ENCODE results near the gene RPS15.

Gene RPS15

DNA sequence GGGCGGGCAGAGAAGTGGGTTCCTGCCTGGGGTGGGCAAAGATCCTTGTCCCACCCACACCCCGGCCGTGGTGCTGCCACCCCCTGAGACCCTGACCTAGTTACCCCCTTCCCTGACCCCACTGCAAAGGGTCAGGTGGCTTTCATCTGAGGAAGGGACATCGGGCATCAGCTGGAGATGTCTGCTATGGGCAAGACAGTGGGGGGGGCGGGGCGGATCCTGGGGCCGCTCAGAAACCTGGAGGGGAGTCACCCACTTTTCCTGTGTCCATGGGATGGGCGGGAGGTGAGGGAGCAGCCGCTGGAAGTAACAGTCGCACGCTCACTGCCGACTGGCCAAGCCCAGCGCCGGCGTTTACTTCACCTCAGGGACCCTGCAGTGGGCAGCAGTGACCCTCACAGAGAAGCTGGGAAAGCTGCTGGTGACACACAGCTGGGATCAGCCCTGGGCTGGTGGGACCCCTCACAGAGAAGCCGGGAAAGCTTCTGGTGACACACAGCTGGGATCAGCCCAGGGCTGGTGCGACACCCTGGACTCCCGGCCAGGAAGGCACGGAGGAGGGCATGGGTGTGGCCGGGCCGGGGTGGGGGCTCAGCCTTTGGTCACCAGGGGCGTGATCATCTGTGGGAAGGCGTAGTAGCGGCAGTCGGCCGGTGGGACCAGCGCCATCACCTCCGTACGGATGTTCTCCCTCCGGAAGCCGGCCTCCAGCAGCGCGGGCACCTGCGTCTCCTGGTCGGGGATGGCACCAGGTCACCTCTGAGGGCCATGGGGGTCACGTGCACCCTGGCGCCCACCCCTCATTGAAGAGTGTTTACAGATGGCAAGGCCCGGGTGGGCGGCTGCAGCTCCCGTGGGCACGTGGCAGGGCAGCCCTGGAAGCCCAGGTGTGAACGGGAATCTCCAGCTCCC lies 41.2 kb upstream of the RPS15 start:
- Histone ChIP-seq H3K4me3 (ENCODE audit: low read depth in 1 of 2, low read length in 1 of 2) (no peak overlapping the region), H3K9me3 (no peaks in the 10 kb centered on the region), H3K4me1 (ENCODE audit: control insufficient read depth in 1 of 2, insufficient read depth in 1 of 2, low read depth in 1 of 2, low read length in 1 of 2) (peaks cover 15 to 16% of the 10 kb centered on the region in 2 experiments), H3K27ac (no peak overlapping the region), H3K36me3 (peaks cover 37% of the 10 kb centered on the region), H3K27me3 (peaks cover 37% of the 10 kb centered on the region)
- TF ChIP-seq, protein P1, sequence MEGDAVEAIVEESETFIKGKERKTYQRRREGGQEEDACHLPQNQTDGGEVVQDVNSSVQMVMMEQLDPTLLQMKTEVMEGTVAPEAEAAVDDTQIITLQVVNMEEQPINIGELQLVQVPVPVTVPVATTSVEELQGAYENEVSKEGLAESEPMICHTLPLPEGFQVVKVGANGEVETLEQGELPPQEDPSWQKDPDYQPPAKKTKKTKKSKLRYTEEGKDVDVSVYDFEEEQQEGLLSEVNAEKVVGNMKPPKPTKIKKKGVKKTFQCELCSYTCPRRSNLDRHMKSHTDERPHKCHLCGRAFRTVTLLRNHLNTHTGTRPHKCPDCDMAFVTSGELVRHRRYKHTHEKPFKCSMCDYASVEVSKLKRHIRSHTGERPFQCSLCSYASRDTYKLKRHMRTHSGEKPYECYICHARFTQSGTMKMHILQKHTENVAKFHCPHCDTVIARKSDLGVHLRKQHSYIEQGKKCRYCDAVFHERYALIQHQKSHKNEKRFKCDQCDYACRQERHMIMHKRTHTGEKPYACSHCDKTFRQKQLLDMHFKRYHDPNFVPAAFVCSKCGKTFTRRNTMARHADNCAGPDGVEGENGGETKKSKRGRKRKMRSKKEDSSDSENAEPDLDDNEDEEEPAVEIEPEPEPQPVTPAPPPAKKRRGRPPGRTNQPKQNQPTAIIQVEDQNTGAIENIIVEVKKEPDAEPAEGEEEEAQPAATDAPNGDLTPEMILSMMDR (IDR thresholded peaks at IDR 0.05) = no peak

DNA sequence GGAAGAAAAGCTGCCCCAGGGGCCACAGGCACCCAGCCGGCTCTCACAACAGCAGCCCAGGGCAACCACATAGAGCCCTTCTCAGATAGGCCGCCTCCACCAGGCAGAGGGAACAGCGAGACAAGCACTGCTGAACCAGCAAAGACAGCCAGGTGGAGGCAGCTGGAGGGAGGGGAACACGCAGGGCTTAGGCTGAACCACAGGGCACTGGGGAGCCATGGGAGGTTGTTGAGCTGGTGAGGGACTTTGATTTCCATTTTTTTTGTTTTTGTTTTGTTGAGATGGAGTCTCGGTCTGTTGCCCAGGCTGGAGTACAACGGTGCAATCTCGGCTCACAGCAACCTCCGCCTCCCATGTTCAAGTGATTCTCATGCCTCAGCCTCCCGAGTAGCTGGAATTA lies 40.4 kb upstream of the RPS15 start:
- TF ChIP-seq, protein P1 (IDR thresholded peaks at IDR 0.05) = no peak
- H3K4me3 ChIP-seq (ENCODE audit: low read depth in 1 of 2, low read length in 1 of 2) = no peak overlapping the region
- H3K4me1 ChIP-seq (ENCODE audit: control insufficient read depth in 1 of 2, insufficient read depth in 1 of 2, low read depth in 1 of 2, low read length in 1 of 2) = peaks cover 23 to 24% of the 10 kb centered on the region in 2 experiments
- H3K9me3 ChIP-seq = no peaks in the 10 kb centered on the region
- H3K27ac ChIP-seq = no peak overlapping the region
- H3K27me3 ChIP-seq = peaks cover 45% of the 10 kb centered on the region
- H3K36me3 ChIP-seq = peaks cover 29% of the 10 kb centered on the region

DNA sequence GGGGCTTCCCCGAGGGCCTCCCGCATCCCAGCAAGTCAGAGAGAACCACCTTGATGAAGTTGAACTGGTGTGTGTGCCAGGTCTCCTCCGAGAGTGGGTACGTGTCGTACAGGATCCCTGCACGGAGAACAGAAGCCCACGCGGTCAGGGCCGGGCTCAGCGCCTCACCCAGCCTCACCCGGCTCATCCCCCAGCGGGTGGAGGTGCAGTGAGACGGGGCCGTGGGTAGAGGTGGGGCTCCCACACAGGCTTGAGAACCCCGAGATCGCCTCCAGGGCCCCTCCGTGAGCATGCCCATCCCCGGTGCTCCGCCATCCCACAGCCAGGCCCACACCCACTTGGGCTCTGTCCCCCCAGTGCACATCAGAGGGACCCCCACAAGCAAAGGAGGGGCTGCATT lies 39.1 kb upstream of the RPS15 start:
- Histone ChIP-seq H3K36me3 (peaks cover 17% of the 10 kb centered on the region), H3K27ac (no peak overlapping the region), H3K27me3 (peaks cover 56% of the 10 kb centered on the region), H3K4me1 (ENCODE audit: control insufficient read depth in 1 of 2, insufficient read depth in 1 of 2, low read depth in 1 of 2, low read length in 1 of 2) (peaks cover 24 to 26% of the 10 kb centered on the region in 2 experiments), H3K9me3 (no peaks in the 10 kb centered on the region), H3K4me3 (ENCODE audit: low read depth in 1 of 2, low read length in 1 of 2) (no peak overlapping the region)
- TF ChIP-seq, protein P1 (IDR thresholded peaks at IDR 0.05) = no peak

DNA sequence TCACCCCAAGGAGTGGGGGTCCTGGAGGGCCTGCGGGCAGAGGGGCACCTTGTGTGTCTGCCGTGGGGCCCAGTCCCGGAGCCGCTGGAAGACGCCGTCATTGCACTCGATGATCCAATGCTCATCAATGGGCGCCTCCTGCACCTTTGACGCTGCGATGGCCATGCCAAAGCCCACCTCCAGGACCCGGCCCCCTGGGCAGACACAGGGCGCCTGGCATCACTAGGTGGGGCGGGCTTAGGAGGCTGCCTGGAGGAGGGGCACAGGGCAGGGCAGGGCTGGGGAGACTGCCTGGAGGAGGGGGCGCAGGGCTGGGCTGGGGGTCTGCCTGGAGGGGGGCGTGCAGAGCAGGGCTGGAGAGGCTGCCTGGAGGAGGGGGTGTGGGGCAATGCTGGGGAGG lies 38.5 kb upstream of the RPS15 start:
- Histone ChIP-seq H3K36me3 (peaks cover 10% of the 10 kb centered on the region), H3K4me3 (ENCODE audit: low read depth in 1 of 2, low read length in 1 of 2) (no peak overlapping the region), H3K27ac (no peak overlapping the region), H3K4me1 (ENCODE audit: control insufficient read depth in 1 of 2, insufficient read depth in 1 of 2, low read depth in 1 of 2, low read length in 1 of 2) (peaks cover 24 to 30% of the 10 kb centered on the region in 2 experiments), H3K27me3 (peaks cover 56% of the 10 kb centered on the region), H3K9me3 (no peaks in the 10 kb centered on the region)
- TF ChIP-seq, protein P1 (IDR thresholded peaks at IDR 0.05) = no peak

DNA sequence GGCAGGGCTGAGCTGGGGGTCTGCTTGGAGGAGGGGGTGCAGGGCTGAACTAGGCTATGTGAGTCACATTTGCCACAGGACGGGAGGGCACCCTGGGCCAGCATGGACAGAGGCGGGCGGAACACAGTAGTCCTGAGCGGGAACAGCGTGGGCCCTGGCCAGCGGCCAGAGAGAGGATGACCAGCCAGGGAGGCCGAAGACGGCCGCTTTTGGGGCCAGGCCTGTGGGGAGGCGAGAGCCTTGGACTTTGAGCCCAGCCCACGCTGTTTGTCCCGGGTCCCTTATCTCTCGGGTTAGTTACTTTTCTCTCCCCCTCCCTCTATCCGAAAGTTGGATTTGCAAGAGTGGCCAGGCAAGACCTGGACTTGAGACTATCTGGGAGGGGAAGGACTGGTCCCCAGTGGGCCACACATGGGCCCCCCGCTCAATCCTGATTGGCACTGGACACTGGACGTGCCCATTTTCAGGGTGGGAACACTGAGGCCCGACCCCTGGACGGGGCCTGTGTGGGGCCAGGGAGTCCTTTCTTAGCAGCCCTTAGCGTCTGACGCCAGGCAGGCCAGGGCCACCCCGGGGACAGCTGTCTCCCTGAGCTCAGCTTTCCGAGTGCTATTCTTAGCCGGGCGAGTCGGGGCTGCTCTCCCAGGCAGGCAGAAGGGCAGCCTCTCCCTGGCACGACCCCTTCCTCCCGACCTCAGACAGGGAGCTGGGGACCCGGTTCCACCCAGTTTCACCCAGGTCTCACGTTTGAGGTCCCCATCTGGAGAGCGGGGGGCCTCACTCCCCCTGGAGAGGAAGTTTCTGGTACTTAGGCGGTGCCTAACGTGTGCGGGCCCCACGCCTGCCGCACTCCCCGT lies 37.7 kb upstream of the RPS15 start:
- H3K27me3 ChIP-seq = peaks cover 56% of the 10 kb centered on the region
- no peaks in the 10 kb centered on the region for H3K9me3 ChIP-seq
- H3K4me1 ChIP-seq (ENCODE audit: control insufficient read depth in 1 of 2, insufficient read depth in 1 of 2, low read depth in 1 of 2, low read length in 1 of 2) = peaks cover 24 to 30% of the 10 kb centered on the region in 2 experiments
- peaks cover 2% of the 10 kb centered on the region for H3K36me3 ChIP-seq
- peak overlapping the region; percentile 35 to 54 for H3K4me3 ChIP-seq (ENCODE audit: low read depth in 1 of 2, low read length in 1 of 2)
- H3K27ac ChIP-seq = no peak overlapping the region
- TF ChIP-seq, protein P1 (IDR thresholded peaks at IDR 0.05) = no peak

Measured in neutrophil (primary cell).